GM12892 (cell line): Measurements from ENCODE around the gene CLCN4.

Experiments used
- POLR2A ChIP-seq: IDR thresholded peaks from 2 replicates; pipeline ENCODE4 v1.6.1; 2011; ENCODE audit warnings: low read depth, low read length, control low read depth
- POLR2AphosphoS5 ChIP-seq: IDR thresholded peaks from 2 replicates; pipeline ENCODE4 v1.6.1; 2011; ENCODE audit warnings: low read depth, low read length, control low read depth
- TAF1 ChIP-seq: IDR thresholded peaks from 2 replicates; pipeline ENCODE4 v1.6.1; 2011; ENCODE audit warnings: low read depth, mild to moderate bottlenecking, control low read depth, low read length, borderline replicate concordance

DNA sequence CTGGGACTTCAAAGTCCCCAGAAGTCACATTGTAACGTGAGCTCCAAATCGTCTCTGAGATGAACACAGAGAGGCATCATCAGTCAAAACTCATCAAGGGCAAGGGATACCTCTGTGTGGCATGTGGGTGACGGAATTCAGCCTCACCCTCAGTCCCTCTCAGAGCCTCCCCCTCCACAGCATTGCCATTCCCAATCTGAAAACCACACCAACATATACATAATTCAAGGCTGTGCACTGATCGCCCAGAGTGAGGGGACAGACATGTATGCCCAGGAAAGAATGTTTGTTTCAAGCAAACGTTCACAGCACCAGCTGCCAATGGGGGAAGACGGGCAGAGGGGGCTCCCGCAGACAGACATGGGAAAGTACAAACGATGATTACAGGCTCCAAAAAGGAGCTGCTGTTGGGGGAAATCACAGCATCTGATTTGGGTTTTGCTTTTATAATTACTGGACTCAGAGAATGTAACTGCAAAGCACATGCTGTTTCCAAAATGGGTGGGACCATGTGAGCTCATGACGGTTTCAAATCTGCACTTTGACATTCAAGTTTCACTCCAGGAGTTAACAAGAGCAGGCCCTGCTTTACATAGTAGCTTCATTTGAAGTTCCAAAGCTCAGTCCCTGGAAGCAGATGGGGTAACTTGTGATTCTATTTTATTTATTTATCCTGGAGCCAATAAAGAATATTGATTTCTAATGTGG lies 88.3 kb downstream of the CLCN4 start:
- no peak for TF ChIP-seq POLR2A
- no peak for TF ChIP-seq POLR2AphosphoS5
- TF ChIP-seq TAF1 = no peak
